Measurements from ENCODE around the gene SLC38A2.

DNA sequence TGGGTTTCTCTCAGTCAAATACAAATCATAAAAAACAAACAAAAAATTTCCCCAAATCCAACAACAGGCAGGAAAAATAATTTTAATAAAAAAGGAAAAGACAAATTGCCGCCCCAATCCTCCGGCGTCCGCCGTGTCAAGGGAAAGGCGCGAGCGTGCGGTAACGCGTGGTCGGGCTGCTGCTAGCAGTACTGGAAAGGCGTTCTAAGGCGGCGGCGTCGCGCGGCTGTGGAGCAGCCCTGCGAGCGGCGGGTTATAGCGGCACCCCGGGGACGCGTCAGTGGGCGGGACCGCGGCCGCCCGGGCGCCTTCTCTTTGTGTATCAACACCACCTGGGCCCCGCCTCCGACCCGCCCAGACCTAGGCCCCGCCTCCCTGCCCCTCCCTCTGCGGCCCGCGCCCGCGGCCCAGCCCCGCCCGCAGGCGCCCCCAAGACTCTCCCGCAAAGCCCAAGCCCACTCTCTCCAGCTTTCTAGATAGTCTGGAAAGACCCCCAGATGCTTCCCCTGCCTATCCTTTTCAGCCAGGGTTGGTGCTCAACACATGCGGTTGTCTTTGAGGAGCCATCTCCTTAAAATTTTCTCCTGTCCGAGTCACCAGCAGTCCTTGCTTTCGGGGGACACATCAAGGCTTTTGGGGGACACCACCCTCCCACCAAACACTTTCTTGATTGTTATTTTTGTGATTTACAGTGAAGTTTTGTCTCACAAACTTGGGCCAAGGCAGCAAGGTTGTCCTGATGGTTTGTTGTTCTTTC lies at the start of gene SLC38A2:
- no peak for TF ChIP-seq FOXK2 (IDR thresholded peaks at IDR 0.05)
- no peak for TF ChIP-seq BHLHE40 (IDR thresholded peaks at IDR 0.05; ENCODE audit: borderline replicate concordance)
- no peak for TF ChIP-seq ZNF384 (IDR thresholded peaks at IDR 0.05)
- peak; percentile 85 for TF ChIP-seq ELF4 (IDR thresholded peaks at IDR 0.05)
